HepG2 (cell line): ENCODE results near the gene SESN3. TPM values are rescaled to one million over a fixed set of nuclear protein-coding genes. Genes with fewer than 3 reads are reported as not detected.
"Not testable (repeated sequence)": the region's sequence is repeated elsewhere in the genome, so short reads cannot be mapped to it uniquely, and the experiment has no call there.

Experiments
- ATAC-seq: fragments of 200-7000 bp; cut with Tn5 transposase; 3 replicates; pipeline ENCODE4 v1.9.1; 2020; ENCODE audit warnings: mild to moderate bottlenecking, moderate library complexity
- BruUV-seq: library from RNA; stranded (reverse); fragments of 400-500 nt; replicated peaks from 2 replicates; lab custom pipeline; 2021; lab: Mats Ljungman, UMichigan
- CTCF ChIA-PET: fragments of 300-600 bp; formaldehyde crosslinking; extraction: SDS; loops from one replicate; lab custom pipeline; 2021; ENCODE audit warnings: low total read pairs, inconsistent platforms, low intra/inter-chr PET ratio; lab: Yijun Ruan, JAX
- POLR2A ChIA-PET: fragments of 350-600 bp; sonication (Branson Sonifier 250); formaldehyde crosslinking; loops from one replicate; lab custom pipeline; 2020; ENCODE audit warnings: antibody characterized with exemption, inconsistent platforms; lab: Yijun Ruan, JAX
- DNase-seq: peaks from one replicate; pipeline ENCODE4 v3.0.0-alpha.2; 2015; ENCODE audit warnings: low spot score
- FAIRE-seq: peaks from 3 replicates; lab custom pipeline; 2011; peaks lifted over from hg19 to GRCh38; lab: Jason Lieb, UNC
- H2AFZ ChIP-seq: one replicate; pipeline ENCODE4 v1.6.1; 2011; ENCODE audit warnings: low read length, inconsistent platforms
- H3K27ac ChIP-seq: fragments of 300-600 bp; 3 replicates; pipeline ENCODE4 v1.8.0; 2011; ENCODE audit warnings: mixed run types, mild to moderate bottlenecking, mixed read lengths, low read length, inconsistent platforms; ENCODE audit not compliant: insufficient read depth; ENCODE audit errors: extremely low read length
- H3K27me3 ChIP-seq, 2 experiments: fragments of 200-600 bp in 1 of 2; 2 replicates in 1 of 2; 3 replicates in 1 of 2; pipeline versions ENCODE4 v1.6.0 to v1.8.0; 2011; ENCODE audit warnings: low read length in 2 of 2, mild to moderate bottlenecking in 2 of 2, moderate library complexity in 2 of 2, inconsistent platforms in 1 of 2; ENCODE audit not compliant: insufficient read depth in 2 of 2, control insufficient read depth in 1 of 2
- H3K36me3 ChIP-seq, 2 experiments: fragments of 200-600 bp in 1 of 2; replicated peaks in 1 of 2; 2 replicates in 1 of 2; 3 replicates in 1 of 2; pipeline versions ENCODE4 v1.5.1 to v1.8.0; 2011; ENCODE audit warnings: low read length in 2 of 2, inconsistent platforms in 1 of 2; ENCODE audit not compliant: insufficient read depth in 2 of 2, control insufficient read depth in 1 of 2
- H3K4me1 ChIP-seq: 2 replicates; pipeline ENCODE4 v1.5.1; 2012; ENCODE audit warnings: low read length, inconsistent platforms; ENCODE audit not compliant: insufficient read depth
- H3K4me2 ChIP-seq: 2 replicates; pipeline ENCODE4 v1.6.0; 2011; ENCODE audit warnings: low read depth, low read length, inconsistent platforms
- H3K4me3 ChIP-seq, 3 experiments: fragments of 200-600 bp in 1 of 3; sonication (generic), shearing (Covaris generic) in 1 of 3; replicated peaks in 1 of 3; 2 replicates each; pipeline ENCODE4 v1.5.1; 2011 to 2016; ENCODE audit warnings: low read length in 3 of 3, inconsistent platforms in 2 of 3, low read depth in 2 of 3, mild to moderate bottlenecking in 2 of 3, control low read depth in 1 of 3, mixed read lengths in 1 of 3; ENCODE audit not compliant: insufficient read depth in 1 of 3
- H3K79me2 ChIP-seq: one replicate; pipeline ENCODE4 v1.6.1; 2011; ENCODE audit warnings: low read length, inconsistent platforms; ENCODE audit not compliant: insufficient read depth
- H3K9ac ChIP-seq: 2 replicates; pipeline ENCODE4 v1.6.0; 2011; ENCODE audit warnings: mild to moderate bottlenecking, low read depth, low read length, inconsistent platforms; ENCODE audit not compliant: insufficient read depth
- H3K9me3 ChIP-seq: 2 replicates; pipeline ENCODE4 v1.5.1; 2012; ENCODE audit warnings: mild to moderate bottlenecking, low read length
- H4K20me1 ChIP-seq: 2 replicates; pipeline ENCODE4 v1.6.0; 2011; ENCODE audit warnings: inconsistent platforms, mild to moderate bottlenecking, low read length, moderate library complexity; ENCODE audit not compliant: insufficient read depth
- ZNF264 ChIP-seq: sonication (generic); formaldehyde crosslinking; IDR thresholded peaks from 2 replicates; pipeline ENCODE4 v1.4.0; 2020; ENCODE audit warnings: missing genetic modification reagents
- WGBS: methylation state at CpG from one replicate; pipeline ENCODE4 v1.1.6; 2017; ENCODE audit warnings: low lambda C conversion rate; 5-methylcytosine and 5-hydroxymethylcytosine counted together
- in situ Hi-C: cut with HindIII; loops from 2 replicates; pipeline ENCODE4 v1.10.0; 2017; ENCODE audit warnings: low pct_unique_long_range_greater_than_20kb; ENCODE audit not compliant: extremely low pct_ligation_motif_present
- intact Hi-C: fragments of 100-400 bp; cut with micrococcal nuclease; formaldehyde crosslinking; loops from one replicate; pipeline ENCODE4 v1.10.0; 2022; ENCODE audit not compliant: unreplicated experiment
- polyA plus RNA-seq, 8 experiments: library from polyadenylated mRNA; depleted of rRNA in 3 of 8; stranded (reverse) in 7 of 8; unstranded in 1 of 8; fragments of >200 nt; fragmentation: Illumina TruSeq in 4 of 8; extraction: Trizol in 4 of 8; gene quantifications; 2 replicates each; pipeline versions ENCODE4 v1.2.1 to v1.2.3, GENCODE V29; 2011 to 2016; ENCODE audit warnings: low read depth in 4 of 8, missing spikeins in 1 of 8, mixed read lengths in 1 of 8; ENCODE audit not compliant: insufficient read depth in 1 of 8
- total RNA-seq, 5 experiments: library from RNA; depleted of rRNA; stranded (reverse); fragments of >200 nt; fragmentation: Illumina TruSeq; extraction: Trizol; gene quantifications; 2 replicates each; pipeline ENCODE4 v1.2.3, GENCODE V29; 2016; ENCODE audit warnings: low read depth in 1 of 5

The SESN3 gene
- total and polyA plus RNA-seq, 2 of the 13 experiments (the other 11 are each of a cell fraction or from before 2014, with no cell fraction given), result 0.53 to 0.86 TPM

- H3K79me2 ChIP-seq, result no peaks in the 10 kb centered on the region
- no peak for TF ChIP-seq ZNF264 (CRISPR knock-in tag)
- no peak overlapping the region for H3K9ac ChIP-seq
- H3K27ac ChIP-seq, result no peak overlapping the region
- H3K4me1 ChIP-seq, result peaks cover 29% of the 10 kb centered on the region
- H3K36me3 ChIP-seq, result no peaks in the 10 kb centered on the region
- ATAC-seq (no peak), DNase-seq (no peak), FAIRE-seq (no peak)
- no TSS peak for BruUV-seq
- H3K27me3 ChIP-seq, result peaks cover 0 to 36% of the 10 kb centered on the region in 2 experiments; a peak in 3 of 5 replicates
- no peak overlapping the region for H3K4me3 ChIP-seq
- intact Hi-C loops, result no loop called here
- ChIA-PET POLR2A (no interaction called here), CTCF (no interaction called here)
- H3K9me3 ChIP-seq, result no peaks in the 10 kb centered on the region
- no peak overlapping the region for H3K4me2 ChIP-seq
- H2AFZ ChIP-seq, result no peak overlapping the region
- in situ Hi-C loops, result loop anchor here (25.0 kb wide), 1 partner anchor 141 kb away; the partner anchor contains the start of gene ENDOD1
- 51% methylated on average over 2 of the region's 2 CpGs for WGBS
- H4K20me1 ChIP-seq, result no peaks in the 10 kb centered on the region
Measured at GRCh38 chr11:95228081-95228749, 2.8 kb downstream of the SESN3 start.

- H2AFZ ChIP-seq, BruUV-seq, DNase-seq, H3K36me3 ChIP-seq, H3K9ac ChIP-seq, H3K79me2 ChIP-seq, FAIRE-seq, H3K27ac ChIP-seq, POLR2A ChIA-PET, ATAC-seq, H3K9me3 ChIP-seq, intact Hi-C loops, H4K20me1 ChIP-seq, CTCF ChIA-PET, H3K4me3 ChIP-seq, H3K4me2 ChIP-seq: not testable (repeated sequence)
- WGBS, result 49% methylated on average over 6 of the region's 6 CpGs
- Histone ChIP-seq H3K4me1 (peaks cover 23% of the 10 kb centered on the region), H3K27me3 (peaks cover 0 to 26% of the 10 kb centered on the region in 2 experiments; a peak in 3 of 5 replicates)
- in situ Hi-C loops, result loop anchor here (25.0 kb wide), 1 partner anchor 140 kb away; the partner anchor contains the start of gene ENDOD1
Measured at GRCh38 chr11:95227060-95227459, 3.9 kb downstream of the SESN3 start.
